NB4 (cell line): ENCODE results near the gene S100PBP.
"Not testable (repeated sequence)": the region's sequence is repeated elsewhere in the genome, so short reads cannot be mapped to it uniquely, and the experiment has no call there.

Experiments used
- DNase-seq: peaks from one replicate; pipeline ENCODE4 v3.0.0; 2010; ENCODE audit warnings: low read depth
- H3K4me3 ChIP-seq: one replicate; pipeline ENCODE4 v1.5.1; 2011; ENCODE audit warnings: mild to moderate bottlenecking, low read depth, low read length, moderate library complexity
- CTCF ChIP-seq: IDR thresholded peaks from one replicate; pipeline ENCODE4 v1.5.1; 2012; ENCODE audit warnings: low read depth, low read length
- MYC ChIP-seq: IDR thresholded peaks from 2 replicates; pipeline ENCODE4 v1.6.1; 2011; ENCODE audit warnings: low read depth, low read length
- POLR2A ChIP-seq: IDR thresholded peaks from 2 replicates; pipeline ENCODE4 v1.6.1; 2011; ENCODE audit warnings: mild to moderate bottlenecking; ENCODE audit not compliant: insufficient read length; ENCODE audit errors: extremely low read depth
- TF ChIP-seq, protein P1 (sequence below): IDR thresholded peaks from 2 replicates; pipeline ENCODE4 v1.6.1; 2011; ENCODE audit warnings: low read depth, low read length

S100PBP gene

GRCh38 chr1:32797456-32797855 is 20.0 kb upstream of the S100PBP start:
- TF ChIP-seq MYC (no peak), CTCF (no peak), POLR2A (no peak)
- TF ChIP-seq, protein P1, sequence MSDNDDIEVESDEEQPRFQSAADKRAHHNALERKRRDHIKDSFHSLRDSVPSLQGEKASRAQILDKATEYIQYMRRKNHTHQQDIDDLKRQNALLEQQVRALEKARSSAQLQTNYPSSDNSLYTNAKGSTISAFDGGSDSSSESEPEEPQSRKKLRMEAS: no peak
- H3K4me3 ChIP-seq: no peak overlapping the region
- DNase-seq: no peak

- DNase-seq: no peak
- no peak overlapping the region for H3K4me3 ChIP-seq
- TF ChIP-seq, protein P1: no peak
- no peak for TF ChIP-seq MYC
- TF ChIP-seq CTCF: no peak
- TF ChIP-seq POLR2A: no peak
These were observed 19.3 kb upstream of the S100PBP start for GRCh38 chr1:32798191-32798590.

DNA sequence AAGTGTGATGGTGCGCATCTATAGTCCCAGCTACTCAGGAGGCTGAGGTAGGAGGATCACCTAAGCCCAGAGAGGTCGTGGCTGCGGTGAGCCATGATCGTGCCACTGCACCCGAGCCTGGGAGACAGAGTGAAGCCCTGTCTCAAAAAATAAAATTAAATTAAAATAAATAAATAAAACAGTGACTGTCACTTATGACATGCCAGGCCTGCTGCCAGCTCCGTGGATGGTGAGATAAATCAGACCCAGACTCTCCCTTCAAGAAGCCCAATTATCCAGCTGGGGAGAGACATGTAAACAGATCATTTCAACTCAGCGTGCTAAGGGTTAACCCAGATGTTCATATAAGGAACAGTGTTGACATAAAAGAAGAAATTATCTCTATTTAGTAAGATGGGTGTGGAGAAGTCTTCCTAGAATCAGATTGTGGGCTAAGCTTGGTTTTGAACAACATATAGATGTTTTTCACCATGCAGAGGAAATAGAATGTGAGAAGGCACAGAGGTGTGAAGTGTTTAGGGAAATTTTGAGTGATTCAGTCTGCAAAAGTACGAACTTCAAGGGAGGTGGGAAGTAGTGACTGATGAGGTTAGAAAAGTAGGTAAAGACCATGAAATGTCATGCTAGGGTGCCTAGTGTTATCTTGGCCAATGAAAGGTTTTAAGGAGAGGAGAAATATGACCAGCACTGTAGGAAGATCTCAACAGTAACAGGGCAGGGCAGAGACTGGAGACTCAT is 18.6 kb upstream of the S100PBP start:
- no peak for DNase-seq
- no peak overlapping the region for H3K4me3 ChIP-seq
- TF ChIP-seq POLR2A (no peak), CTCF (no peak), MYC (no peak)

- H3K4me3 ChIP-seq: no peak overlapping the region
- no peak for DNase-seq
- no peak for TF ChIP-seq MYC
- no peak for TF ChIP-seq CTCF
- no peak for TF ChIP-seq POLR2A
- TF ChIP-seq, protein P1: no peak
These were observed 16.2 kb upstream of the S100PBP start for GRCh38 chr1:32801096-32801715.

DNA sequence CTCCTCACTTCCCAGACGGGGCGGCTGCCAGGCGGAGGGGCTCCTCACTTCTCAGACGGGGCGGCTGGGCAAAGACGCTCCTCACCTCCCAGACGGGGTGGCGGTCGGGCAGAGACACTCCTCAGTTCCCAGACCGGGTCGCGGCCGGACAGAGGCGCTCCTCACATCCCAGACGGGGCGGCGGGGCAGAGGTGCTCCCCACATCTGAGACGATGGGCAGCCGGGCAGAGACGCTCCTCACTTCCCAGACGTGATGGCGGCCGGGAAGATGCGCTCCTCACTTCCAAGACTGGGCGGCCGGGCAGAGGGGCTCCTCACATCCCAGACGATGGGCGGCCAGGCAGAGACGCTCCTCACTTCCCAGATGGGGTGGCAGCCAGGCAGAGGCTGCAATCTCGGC is 13.0 kb upstream of the S100PBP start:
- not testable (repeated sequence) for H3K4me3 ChIP-seq, DNase-seq

- no peak overlapping the region for H3K4me3 ChIP-seq
- TF ChIP-seq CTCF: no peak
- no peak for TF ChIP-seq MYC
- TF ChIP-seq, protein P1: no peak
- no peak for TF ChIP-seq POLR2A
- no peak for DNase-seq
These were observed 11.2 kb upstream of the S100PBP start for GRCh38 chr1:32806290-32806689.
